Non-pigmented ciliary epithelial cell (primary cell): ENCODE results near the gene SMTN.

ENCODE experiments used
- DNase-seq: peaks from one replicate; pipeline ENCODE4 v3.0.0-alpha.2; 2010; ENCODE audit warnings: low read depth

The SMTN gene

GRCh38 chr22:31127181-31127772 lies 46.2 kb downstream of the SMTN start:
- DNase-seq: no peak

- DNase-seq: no peak
Measured at GRCh38 chr22:31128156-31128555, 47.0 kb downstream of the SMTN start.

- no peak for DNase-seq
Measured at GRCh38 chr22:31130873-31131272, 49.8 kb downstream of the SMTN start.

GRCh38 chr22:31133911-31134310 lies 52.8 kb downstream of the SMTN start:
- DNase-seq: no peak

GRCh38 chr22:31134688-31135087 lies 53.6 kb downstream of the SMTN start:
- DNase-seq: no peak

GRCh38 chr22:31135706-31136105 lies 54.6 kb downstream of the SMTN start:
- no peak for DNase-seq

GRCh38 chr22:31136155-31136554 lies 55.0 kb downstream of the SMTN start:
- no peak for DNase-seq

GRCh38 chr22:31136711-31137110 lies 55.6 kb downstream of the SMTN start:
- DNase-seq: no peak

GRCh38 chr22:31137721-31138120 lies 56.6 kb downstream of the SMTN start:
- no peak for DNase-seq

- no peak for DNase-seq
Measured at GRCh38 chr22:31138126-31138525, 57.0 kb downstream of the SMTN start.

- DNase-seq: no peak
Measured at GRCh38 chr22:31139066-31139465, 57.9 kb downstream of the SMTN start.

GRCh38 chr22:31139866-31140716 lies 59.0 kb downstream of the SMTN start, which contains the start of gene PLA2G3:
Gene PLA2G3 (minus strand): TSS chr22:31140508. CDS start chr22:31140354, 154 bp downstream.
- no peak for DNase-seq

- no peak for DNase-seq
Measured at GRCh38 chr22:31140746-31141145, 59.6 kb downstream of the SMTN start.

- DNase-seq: no peak
Measured at GRCh38 chr22:31141551-31141950, 60.4 kb downstream of the SMTN start.

GRCh38 chr22:31142285-31142684 lies 61.2 kb downstream of the SMTN start:
- no peak for DNase-seq

GRCh38 chr22:31143038-31143437 lies 61.9 kb downstream of the SMTN start:
- DNase-seq: no peak

GRCh38 chr22:31143537-31143936 lies 62.4 kb downstream of the SMTN start:
- DNase-seq: no peak

- DNase-seq: no peak
Measured at GRCh38 chr22:31144223-31144622, 63.1 kb downstream of the SMTN start.

GRCh38 chr22:31148488-31148887 lies 67.4 kb downstream of the SMTN start:
- DNase-seq: no peak

GRCh38 chr22:31148953-31149627 lies 68.0 kb downstream of the SMTN start:
- peak; percentile 34 for DNase-seq

- DNase-seq: no peak
Measured at GRCh38 chr22:31150615-31151014, 69.5 kb downstream of the SMTN start.

GRCh38 chr22:31151872-31152271 lies 70.8 kb downstream of the SMTN start:
- no peak for DNase-seq

- no peak for DNase-seq
Measured at GRCh38 chr22:31153357-31153756, 72.2 kb downstream of the SMTN start.
